SK-N-SH (cell line): ENCODE results near the gene FUT2.

Experiments
- EZH2phosphoT487 ChIP-seq: fragments of 200-600 bp; sonication (generic); IDR thresholded peaks from 2 replicates; pipeline ENCODE4 v1.6.1; 2017; ENCODE audit warnings: low read depth, mixed run types, mild to moderate bottlenecking, antibody characterized with exemption, moderate library complexity, borderline replicate concordance
- USF2 ChIP-seq: fragments of 150-350 bp; IDR thresholded peaks from 2 replicates; pipeline ENCODE4 v1.6.1; 2017; ENCODE audit warnings: antibody characterized with exemption, low read length, low read depth, borderline replicate concordance

DNA sequence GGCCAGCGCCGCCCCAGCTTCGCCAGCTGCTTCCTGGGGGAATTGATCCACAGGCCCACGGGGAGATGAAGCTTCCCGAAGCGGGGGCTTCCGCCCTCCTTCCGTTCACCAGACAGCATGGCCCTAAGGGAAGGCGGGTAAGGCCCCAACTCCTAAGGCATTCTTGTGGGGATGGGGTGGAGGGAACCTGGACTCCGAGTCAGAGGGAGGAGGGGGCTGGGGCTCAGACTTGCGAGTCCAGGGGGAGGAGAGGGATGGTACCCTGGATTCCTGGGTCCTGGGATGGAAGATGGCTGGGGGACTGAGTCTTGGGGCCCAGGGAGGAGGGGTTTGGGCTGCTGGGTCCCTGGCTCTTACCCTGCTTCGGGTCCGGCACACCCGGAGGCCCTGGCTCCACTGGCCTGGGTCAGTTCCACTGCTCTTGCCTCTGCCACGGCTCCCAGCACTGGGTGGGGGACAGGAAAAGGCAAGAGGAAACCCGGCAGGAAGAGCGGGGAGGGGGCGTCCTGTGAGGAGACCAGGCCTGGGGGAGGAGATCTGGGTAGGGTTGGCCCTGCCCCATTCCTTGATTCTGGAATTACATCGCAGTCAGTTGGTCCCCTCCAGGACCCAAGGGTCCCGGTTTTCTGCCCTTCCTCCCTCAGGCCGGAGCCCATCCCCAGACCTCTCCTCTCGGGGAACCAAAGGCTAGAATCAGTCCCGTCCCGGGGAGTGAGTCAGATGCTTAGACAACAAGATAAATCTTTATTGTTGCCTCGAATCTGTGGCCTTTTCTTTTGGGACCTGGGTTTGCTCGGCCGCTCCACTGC lies 44.6 kb downstream of the FUT2 start, which contains the start of gene RASIP1:
- TF ChIP-seq USF2 (no peak), EZH2phosphoT487 (no peak)
